ENCODE results near the gene CD74.

Gene CD74

DNA sequence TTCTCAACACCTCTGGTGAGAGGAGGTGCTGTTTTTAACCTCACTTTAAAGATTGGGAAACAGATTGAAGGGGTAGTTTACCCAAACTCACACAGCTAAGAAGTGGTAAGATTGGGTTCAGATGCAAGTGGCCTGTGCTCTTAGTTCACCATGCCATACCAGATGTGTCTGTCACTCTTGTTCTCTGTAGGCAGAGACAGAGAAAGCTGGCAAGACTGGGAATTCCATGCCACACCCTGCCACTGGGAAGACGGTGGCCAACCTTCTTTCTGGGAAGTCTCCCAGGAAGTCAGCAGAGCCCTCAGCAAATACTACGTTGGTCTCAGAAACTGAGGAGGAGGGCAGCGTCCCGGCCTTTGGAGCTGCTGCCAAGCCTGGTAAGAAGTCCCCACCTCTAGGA is 44.2 kb downstream of the CD74 start:
- in situ Hi-C loops (cut with MboI; ENCODE audit: low sequenced_read_pairs) = no loop called here

DNA sequence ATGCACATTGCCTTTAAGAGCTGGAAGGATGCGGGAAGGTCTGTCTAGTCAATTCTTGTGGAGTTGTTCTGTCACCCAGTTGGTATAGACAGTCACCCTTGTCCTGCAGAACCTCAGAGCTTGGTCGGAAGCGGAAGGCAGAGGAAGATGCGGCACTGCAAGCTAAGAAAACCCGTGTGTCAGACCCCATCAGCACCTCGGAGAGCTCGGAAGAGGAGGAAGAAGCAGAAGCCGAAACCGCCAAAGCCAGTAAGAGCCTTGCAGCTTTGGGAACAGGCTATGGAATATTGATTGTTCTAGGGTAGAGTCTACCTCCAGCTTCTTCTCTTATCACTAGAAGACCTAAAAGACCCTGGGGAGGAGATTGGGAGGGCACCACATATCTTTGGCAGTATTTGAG is 48.7 kb downstream of the CD74 start:
- in situ Hi-C loops (cut with MboI; ENCODE audit: low sequenced_read_pairs) = no loop called here

DNA sequence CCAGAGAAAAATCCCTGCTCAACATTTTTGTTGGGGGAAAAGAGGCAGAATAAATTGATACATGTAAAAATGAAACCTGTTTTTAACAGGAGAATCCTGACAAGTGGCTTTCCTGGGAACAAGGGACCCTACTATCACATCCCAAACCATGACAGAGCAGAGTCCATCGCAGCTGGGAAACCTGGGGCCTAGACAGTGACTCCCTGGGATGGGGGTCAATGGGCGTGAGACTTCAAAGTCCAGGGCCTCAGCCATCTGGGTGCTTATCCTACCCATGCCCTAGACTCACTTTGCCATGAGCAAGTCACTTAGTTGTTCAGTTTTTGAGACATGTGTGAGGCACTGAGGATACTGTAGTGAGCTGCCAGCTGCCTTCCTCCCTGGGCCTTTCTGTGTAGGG is 49.5 kb downstream of the CD74 start:
- in situ Hi-C loops (cut with MboI; ENCODE audit: low sequenced_read_pairs) = no loop called here

DNA sequence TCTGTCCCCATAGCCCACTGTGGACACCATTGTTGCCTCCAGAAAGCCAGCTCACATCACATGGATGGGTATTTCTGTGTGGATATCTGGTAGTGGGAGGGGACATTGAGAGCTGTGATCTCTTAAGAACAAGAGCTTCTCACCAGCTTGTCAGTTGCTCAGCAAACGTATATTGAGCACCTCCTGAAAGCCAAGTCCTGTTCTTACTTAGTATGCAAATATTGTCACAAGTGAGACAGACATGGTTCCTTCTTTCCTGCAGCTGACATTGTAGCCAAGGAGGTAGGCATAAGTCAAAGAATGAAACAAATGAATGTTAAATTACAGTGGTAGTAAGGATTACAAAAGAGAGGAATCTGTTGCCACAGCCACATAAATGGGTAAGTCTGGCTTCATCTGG is 51.4 kb downstream of the CD74 start:
- in situ Hi-C loops (cut with MboI; ENCODE audit: low sequenced_read_pairs) = no loop called here

DNA sequence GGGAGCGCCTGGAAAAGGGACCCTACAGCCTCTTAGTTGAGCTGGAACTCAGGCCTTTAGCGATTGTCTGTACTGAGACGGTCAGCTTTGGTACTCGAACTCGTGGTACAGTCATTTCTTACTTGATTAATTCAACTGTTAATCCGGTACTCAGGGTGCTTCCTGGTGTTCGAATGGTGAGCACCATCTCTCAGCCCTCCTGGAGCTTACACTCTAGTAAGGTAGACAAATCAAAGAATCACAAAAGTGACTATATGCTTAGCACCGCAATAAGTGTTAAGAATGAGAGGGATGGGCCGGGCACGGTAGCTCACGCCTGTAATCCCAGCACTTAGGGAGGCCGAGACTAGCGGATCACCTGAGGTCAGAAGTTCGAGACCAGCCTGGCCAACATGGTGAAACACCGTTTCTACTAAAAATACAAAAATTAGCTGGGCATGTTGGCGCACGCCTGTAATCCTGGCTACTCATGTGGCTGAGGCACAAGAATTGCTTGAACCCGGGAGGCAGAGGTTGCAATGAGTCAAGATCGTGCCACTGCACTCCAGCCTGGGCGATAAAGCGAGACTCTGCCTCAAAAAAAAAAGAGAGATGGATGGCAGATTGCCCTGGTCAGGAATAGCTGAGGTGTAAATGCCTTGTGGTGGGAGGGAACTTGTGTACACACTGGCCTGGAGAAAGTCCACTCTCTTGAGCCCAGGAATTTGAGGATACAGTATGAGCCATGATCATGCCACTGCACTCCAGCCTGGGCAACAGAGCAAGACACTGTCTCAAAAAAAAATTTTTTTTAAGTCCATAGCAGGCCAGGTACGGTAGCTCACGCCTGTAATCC is 54.2 kb downstream of the CD74 start:
- in situ Hi-C loops (cut with MboI; ENCODE audit: low sequenced_read_pairs) = no loop called here

DNA sequence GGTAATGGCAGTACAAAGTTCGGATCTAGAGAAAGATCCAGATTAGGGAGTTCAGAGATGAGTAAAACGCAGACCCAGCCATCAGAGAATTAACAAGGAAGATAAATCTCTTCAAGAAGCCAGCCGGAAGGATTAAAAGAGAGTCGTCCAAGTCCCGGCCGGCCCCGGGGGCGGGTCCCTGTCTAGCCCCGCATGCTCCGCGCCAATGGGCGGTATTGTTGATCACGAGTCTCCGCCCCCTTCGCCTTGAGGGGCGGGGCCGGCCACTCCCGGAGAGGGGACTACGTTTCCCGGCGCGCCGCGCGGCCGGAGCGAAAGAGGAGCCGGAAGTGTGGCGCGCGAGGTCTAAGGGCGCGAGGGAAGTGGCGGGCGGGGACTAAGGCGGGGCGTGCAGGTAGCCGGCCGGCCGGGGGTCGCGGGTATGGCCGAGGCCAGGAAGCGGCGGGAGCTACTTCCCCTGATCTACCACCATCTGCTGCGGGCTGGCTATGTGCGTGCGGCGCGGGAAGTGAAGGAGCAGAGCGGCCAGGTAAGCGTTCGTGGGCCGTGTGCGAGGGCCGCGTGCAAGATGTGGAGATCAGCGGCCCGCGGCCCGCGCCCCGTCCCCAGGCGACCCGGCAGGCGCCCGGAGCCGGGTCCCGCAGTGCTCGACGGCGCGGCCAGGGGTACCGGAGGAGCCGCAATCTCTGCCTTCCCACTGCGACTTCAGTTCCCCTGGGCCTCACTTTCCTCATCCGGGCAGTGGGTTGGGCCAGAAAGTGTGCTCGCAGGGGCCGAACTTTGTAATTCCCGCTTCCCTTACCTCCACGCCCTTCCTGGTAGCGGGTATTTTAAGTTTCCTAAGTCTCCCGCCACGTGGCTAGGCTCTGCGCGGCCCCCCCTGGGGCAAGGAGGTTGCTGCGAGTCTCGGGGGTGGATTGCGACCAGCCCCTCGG is 55.1 kb downstream of the CD74 start, which contains the start of gene TCOF1:
Gene TCOF1, plus strand, starts transcription at position 372 of the 935 bp plus-strand sequence. Its CDS starts 50 bp downstream, at position 422.
- in situ Hi-C loops (cut with MboI; ENCODE audit: low sequenced_read_pairs) = no loop called here

DNA sequence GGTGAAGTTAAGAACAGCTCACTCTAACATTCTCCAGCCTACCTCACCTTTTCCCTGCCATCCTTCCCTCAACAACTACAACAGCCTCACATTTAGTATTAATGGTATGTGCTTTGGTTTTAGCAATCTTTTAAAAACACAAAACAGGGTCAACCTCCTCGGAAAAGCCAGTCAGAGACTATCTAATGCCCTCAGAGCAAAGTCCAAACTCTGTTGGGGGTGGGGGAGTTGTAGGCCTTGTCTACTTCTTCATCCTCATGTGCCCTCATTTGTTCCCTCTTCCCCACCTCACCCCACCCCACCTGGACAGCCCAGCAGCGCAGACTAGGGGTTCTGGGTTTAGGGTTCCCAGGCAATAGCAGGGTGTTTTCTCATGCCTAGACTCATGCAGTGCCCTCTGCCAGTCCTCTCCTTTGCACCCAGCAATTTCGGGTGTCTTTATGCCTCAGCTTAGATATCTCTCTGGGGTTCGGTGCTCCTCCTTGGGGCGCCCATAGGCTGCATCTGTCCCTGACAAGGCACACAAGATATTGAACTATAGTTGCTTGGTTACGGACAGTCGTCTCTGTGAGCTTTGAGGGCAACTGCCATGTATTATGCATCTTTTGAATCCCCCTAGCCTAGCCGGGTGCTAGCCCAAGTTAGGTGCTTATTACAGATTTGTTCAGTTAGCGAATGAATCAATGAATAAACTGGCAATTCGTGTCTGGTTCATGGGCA is 56.0 kb downstream of the CD74 start:
- in situ Hi-C loops (cut with MboI; ENCODE audit: low sequenced_read_pairs) = no loop called here

DNA sequence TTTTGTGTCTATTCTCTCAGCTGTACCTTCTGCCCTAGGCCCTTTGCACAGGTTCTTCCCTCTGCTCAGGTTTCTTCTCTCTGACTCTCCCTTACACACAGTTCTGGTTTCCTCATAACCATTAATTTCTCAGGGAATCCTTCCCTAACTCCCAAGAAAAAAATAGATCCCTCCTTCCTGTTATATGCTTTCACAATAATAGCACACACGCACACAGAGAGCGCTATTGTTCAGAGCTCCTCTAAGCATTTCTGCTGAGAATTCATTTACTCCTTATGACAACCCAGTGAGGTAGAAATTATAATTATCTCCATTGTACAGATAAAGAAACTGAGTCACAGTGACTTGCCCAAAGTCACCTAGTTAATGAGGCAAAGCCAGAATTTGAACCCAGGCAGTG is 56.9 kb downstream of the CD74 start:
- in situ Hi-C loops (cut with MboI; ENCODE audit: low sequenced_read_pairs) = no loop called here

DNA sequence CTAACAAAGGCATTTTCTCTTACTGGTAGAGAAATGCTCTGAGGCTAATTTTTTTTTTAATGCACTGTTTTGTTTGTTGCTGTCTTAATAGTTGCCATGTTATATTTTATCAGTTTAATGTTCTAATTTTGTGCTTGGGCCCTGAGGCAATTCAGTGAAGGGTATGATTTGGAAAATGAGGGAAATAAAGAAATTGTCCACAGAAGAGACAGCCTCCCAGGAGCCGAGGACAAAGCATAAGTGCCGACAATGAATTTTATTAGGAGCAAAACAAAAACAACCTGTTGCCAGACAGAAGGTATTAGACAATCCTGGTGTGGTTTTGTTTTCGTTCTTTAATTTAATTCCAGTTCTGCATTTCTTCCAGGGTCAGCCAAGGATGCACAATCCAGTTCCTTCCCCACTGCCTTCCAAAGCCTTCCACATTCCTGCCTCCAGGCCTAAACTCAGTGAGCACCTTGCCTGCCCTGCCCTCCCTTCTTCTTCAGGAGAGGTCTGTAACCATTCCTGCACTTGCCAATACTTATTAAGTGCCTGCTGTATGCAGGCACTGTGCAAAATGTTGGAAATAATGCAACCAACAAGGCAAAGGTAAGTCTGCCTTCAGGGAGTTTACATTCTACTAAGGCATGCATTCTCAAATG is 59.6 kb downstream of the CD74 start:
- in situ Hi-C loops (cut with MboI; ENCODE audit: low sequenced_read_pairs) = no loop called here

DNA sequence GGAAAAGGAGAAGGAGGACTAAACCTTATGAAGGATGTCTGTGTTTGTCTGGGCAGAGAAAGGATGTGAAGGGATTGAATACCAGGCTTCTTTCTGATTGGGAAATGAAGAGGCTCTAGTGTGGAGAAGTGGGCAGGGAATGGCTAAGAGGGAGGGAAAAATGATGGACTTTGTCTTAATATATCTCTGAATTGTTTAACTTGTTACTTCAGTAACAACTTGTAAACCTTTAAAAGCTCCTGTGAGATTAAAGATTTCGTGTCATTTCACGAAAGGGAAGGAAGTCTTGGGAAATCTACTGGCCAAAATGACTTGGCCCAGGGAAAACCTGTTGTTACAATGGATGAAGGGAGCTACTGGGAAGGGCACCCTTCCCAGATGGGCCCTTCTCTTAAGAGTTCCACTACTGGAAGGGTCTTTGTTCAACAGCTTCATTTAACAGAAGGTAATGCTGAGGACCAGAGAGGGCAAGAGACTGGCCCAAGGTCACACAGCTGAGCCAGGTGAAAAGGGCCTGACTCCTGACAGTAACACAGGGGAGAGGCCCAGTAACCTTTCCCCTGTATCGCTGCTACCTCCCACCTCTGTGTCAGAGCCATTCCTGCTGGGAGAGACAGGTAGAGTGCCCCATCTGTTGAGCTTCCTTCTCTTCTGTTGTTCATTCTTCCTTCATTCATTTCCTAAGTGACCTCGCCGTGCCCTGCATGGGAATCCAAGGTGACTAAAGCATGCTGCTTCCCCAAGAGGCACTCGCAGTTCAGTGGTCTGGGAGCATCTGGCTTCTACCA is 60.3 kb downstream of the CD74 start:
- in situ Hi-C loops (cut with MboI; ENCODE audit: low sequenced_read_pairs) = no loop called here
